ENCODE results near the gene WNT4.

GRCh38 chr1:22101995-22102394 lies 40.9 kb downstream of the WNT4 start:
- TF ChIP-seq ZNF138 (CRISPR knock-in tag; conservative IDR thresholded peaks at IDR 0.05) = no peak
- TF ChIP-seq MAX (CRISPR knock-in tag; IDR thresholded peaks at IDR 0.05) = no peak
- no peak for TF ChIP-seq NFYB (CRISPR knock-in tag; conservative IDR thresholded peaks at IDR 0.05; ENCODE audit: low read depth)
- no peak for TF ChIP-seq ZNF317 (CRISPR knock-in tag; IDR thresholded peaks at IDR 0.05; ENCODE audit: borderline replicate concordance, low read depth)
- no peak for TF ChIP-seq SP1 (CRISPR knock-in tag; conservative IDR thresholded peaks at IDR 0.05)
- no peak for TF ChIP-seq CBFB (CRISPR knock-in tag; IDR thresholded peaks at IDR 0.05; ENCODE audit: low read depth)
- no peak for TF ChIP-seq NR1H2 (CRISPR knock-in tag; IDR thresholded peaks at IDR 0.05)
- no peak for TF ChIP-seq ZNF512 (CRISPR knock-in tag; IDR thresholded peaks at IDR 0.05; ENCODE audit: borderline replicate concordance)

All from WTC11 (cell line).